HFF-Myc (cell line): Measurements from ENCODE around the gene SLC22A5.
A peak's percentile ranks its signal among the peaks of the same experiment; 100 is the strongest.

Experiments used
- DNase-seq: peaks from one replicate; pipeline ENCODE4 v3.0.0-alpha.2; 2011; ENCODE audit warnings: low read depth; ENCODE audit errors: extremely low read depth
- H3K4me3 ChIP-seq: replicated peaks from 2 replicates; pipeline ENCODE4 v1.5.1; 2011; ENCODE audit warnings: low read depth, mild to moderate bottlenecking, control low read depth, low read length
- CTCF ChIP-seq: IDR thresholded peaks from 2 replicates; pipeline ENCODE4 v1.5.1; 2012; ENCODE audit warnings: mild to moderate bottlenecking, low read depth, low read length, control low read depth; ENCODE audit errors: missing control alignments

Gene SLC22A5

GRCh38 chr5:132327252-132327955, 42.1 kb upstream of the SLC22A5 start:
- H3K4me3 ChIP-seq, result no peak overlapping the region
- no peak for TF ChIP-seq CTCF
- peak; percentile 21 for DNase-seq

- H3K4me3 ChIP-seq, result no peak overlapping the region
- DNase-seq, result no peak
- TF ChIP-seq CTCF, result no peak
Observed at GRCh38 chr5:132334812-132335211, 34.7 kb upstream of the SLC22A5 start.

GRCh38 chr5:132335402-132335801, 34.1 kb upstream of the SLC22A5 start:
- no peak for TF ChIP-seq CTCF
- no peak overlapping the region for H3K4me3 ChIP-seq
- DNase-seq, result no peak

GRCh38 chr5:132339502-132339901, 30.0 kb upstream of the SLC22A5 start:
- TF ChIP-seq CTCF, result no peak
- no peak overlapping the region for H3K4me3 ChIP-seq
- no peak for DNase-seq

- no peak overlapping the region for H3K4me3 ChIP-seq
- no peak for DNase-seq
- TF ChIP-seq CTCF, result no peak
Observed at GRCh38 chr5:132342291-132343180, 27.0 kb upstream of the SLC22A5 start.

GRCh38 chr5:132344775-132345514, 24.6 kb upstream of the SLC22A5 start:
- no peak for TF ChIP-seq CTCF
- H3K4me3 ChIP-seq, result no peak overlapping the region

More at GRCh38 chr5:132344775-132345514, 24.6 kb upstream of the SLC22A5 start:
- no peak for DNase-seq
